H1 (cell line): ENCODE data around the gene CLN6. TPM values are rescaled to one million over a fixed set of nuclear protein-coding genes. Genes with fewer than 3 reads are reported as not detected.

Experiments used
- CTCF ChIA-PET: fragments of 300-600 bp; sonication (Branson Sonifier 250); formaldehyde crosslinking; loops from one replicate; lab custom pipeline; 2021; ENCODE audit not compliant: partially characterized antibody; lab: Charles Lee
- POLR2A ChIA-PET: fragments of 300-600 bp; sonication (Branson Sonifier 250); formaldehyde crosslinking; loops from one replicate; lab custom pipeline; 2021; ENCODE audit warnings: inconsistent platforms; ENCODE audit not compliant: partially characterized antibody; lab: Charles Lee
- DNase-seq, 2 experiments: peaks; one replicate each; pipeline versions ENCODE4 v3.0.0 to v3.0.0-alpha.2; 2010 to 2022; ENCODE audit warnings: low spot score in 2 of 2, low read depth in 1 of 2, mixed read lengths in 1 of 2
- FAIRE-seq: peaks from 2 replicates; lab custom pipeline; 2011; peaks lifted over from hg19 to GRCh38; lab: Jason Lieb, UNC
- H2AFZ ChIP-seq: 2 replicates; pipeline ENCODE4 v1.8.1; 2012; ENCODE audit warnings: low read length, inconsistent platforms
- H2AK5ac ChIP-seq: 2 replicates; pipeline ENCODE4 v1.6.1; 2013; ENCODE audit warnings: low read depth, low read length
- H2BK120ac ChIP-seq: replicated peaks from 2 replicates; pipeline ENCODE3; 2013; ENCODE audit warnings: low read depth, low read length, inconsistent platforms
- H2BK12ac ChIP-seq: 2 replicates; pipeline ENCODE4 v1.6.1; 2013; ENCODE audit warnings: low read depth, low read length
- H2BK15ac ChIP-seq: 2 replicates; pipeline ENCODE4 v1.6.1; 2013; ENCODE audit warnings: low read length
- H2BK20ac ChIP-seq: 2 replicates; pipeline ENCODE4 v1.6.1; 2013; ENCODE audit warnings: low read length
- H2BK5ac ChIP-seq: 2 replicates; pipeline ENCODE4 v1.6.1; 2013; ENCODE audit warnings: low read depth, low read length
- H3K14ac ChIP-seq: 2 replicates; pipeline ENCODE4 v1.6.1; 2013; ENCODE audit warnings: inconsistent platforms; ENCODE audit not compliant: insufficient read length
- H3K18ac ChIP-seq: 2 replicates; pipeline ENCODE4 v1.6.1; 2013; ENCODE audit warnings: low read length; ENCODE audit errors: extremely low read depth
- H3K23ac ChIP-seq: 2 replicates; pipeline ENCODE4 v1.6.1; 2013; ENCODE audit warnings: inconsistent platforms; ENCODE audit not compliant: insufficient read length
- H3K23me2 ChIP-seq: 2 replicates; pipeline ENCODE4 v1.6.1; 2013; ENCODE audit warnings: low read depth, low read length
- H3K27ac ChIP-seq: 2 replicates; pipeline ENCODE4 v1.6.1; 2011; ENCODE audit warnings: low read depth, low read length, inconsistent platforms
- H3K27me3 ChIP-seq, 4 experiments: replicated peaks in 1 of 4; 1 replicate in 1 of 4; 2 replicates in 3 of 4; pipeline versions ENCODE4 v1.6.1 to v1.8.1; 2011 to 2013; ENCODE audit warnings: low read length in 3 of 4, mild to moderate bottlenecking in 3 of 4, inconsistent platforms in 2 of 4, mixed read lengths in 2 of 4, moderate library complexity in 1 of 4; ENCODE audit not compliant: control insufficient read depth in 3 of 4, insufficient read depth in 3 of 4; ENCODE audit errors: extremely low read depth in 1 of 4
- H3K36me3 ChIP-seq, 4 experiments: 2 replicates each; pipeline versions ENCODE4 v1.6.1 to v1.8.1; 2011 to 2013; ENCODE audit warnings: mild to moderate bottlenecking in 4 of 4, low read length in 3 of 4, moderate library complexity in 2 of 4, control low read depth in 1 of 4, inconsistent platforms in 1 of 4; ENCODE audit not compliant: insufficient read depth in 4 of 4, control insufficient read depth in 2 of 4
- H3K4ac ChIP-seq: replicated peaks from 2 replicates; pipeline ENCODE3; 2013; ENCODE audit warnings: low read length, low read depth, mixed read lengths, inconsistent platforms; ENCODE audit not compliant: insufficient read length
- H3K4me1 ChIP-seq, 4 experiments: replicated peaks in 1 of 4; 1 replicate in 1 of 4; 2 replicates in 3 of 4; pipeline versions ENCODE4 v1.6.1 to v1.8.1; 2011 to 2013; ENCODE audit warnings: low read length in 3 of 4, inconsistent platforms in 2 of 4, mixed read lengths in 1 of 4; ENCODE audit not compliant: insufficient read depth in 4 of 4, control insufficient read depth in 3 of 4
- H3K4me2 ChIP-seq, 2 experiments: 2 replicates each; pipeline versions ENCODE4 v1.6.1 to v1.8.1; 2011 to 2013; ENCODE audit warnings: low read depth in 2 of 2, low read length in 2 of 2, control low read depth in 1 of 2, inconsistent platforms in 1 of 2, mild to moderate bottlenecking in 1 of 2; ENCODE audit not compliant: insufficient read depth in 1 of 2
- H3K4me3 ChIP-seq, 4 experiments: fragments of 200-600, 300-600 bp in 1 of 4; sonication (generic), shearing (Covaris generic), sonication (Bioruptor Twin) in 1 of 4; 2 replicates each; pipeline versions ENCODE4 v1.5.1 to v1.8.1; 2011 to 2016; ENCODE audit warnings: low read length in 4 of 4, low read depth in 3 of 4, control low read depth in 2 of 4, inconsistent platforms in 2 of 4, mild to moderate bottlenecking in 2 of 4, mixed read lengths in 1 of 4, moderate library complexity in 1 of 4; ENCODE audit not compliant: insufficient read depth in 2 of 4; ENCODE audit errors: extremely low read depth in 1 of 4
- H3K56ac ChIP-seq: replicated peaks from 2 replicates; pipeline ENCODE3; 2013; ENCODE audit warnings: low read depth, mild to moderate bottlenecking, mixed read lengths, low read length, inconsistent platforms; ENCODE audit not compliant: insufficient read length
- H3K79me1 ChIP-seq: 2 replicates; pipeline ENCODE4 v1.6.1; 2013; ENCODE audit warnings: low read depth, low read length, control low read depth
- H3K79me2 ChIP-seq, 2 experiments: 2 replicates each; pipeline versions ENCODE4 v1.6.1 to v1.8.1; 2012 to 2013; ENCODE audit warnings: low read length in 2 of 2, mild to moderate bottlenecking in 2 of 2, inconsistent platforms in 1 of 2; ENCODE audit not compliant: insufficient read depth in 2 of 2, control insufficient read depth in 1 of 2
- H3K9ac ChIP-seq, 4 experiments: replicated peaks in 1 of 4; 1 replicate in 1 of 4; 2 replicates in 3 of 4; pipeline versions ENCODE4 v1.6.1 to v1.8.1; 2011 to 2013; ENCODE audit warnings: low read depth in 3 of 4, low read length in 3 of 4, control low read depth in 2 of 4, mild to moderate bottlenecking in 2 of 4, moderate library complexity in 2 of 4, inconsistent platforms in 1 of 4; ENCODE audit errors: extremely low read depth in 1 of 4
- H3K9me3 ChIP-seq, 2 experiments: 2 replicates each; pipeline versions ENCODE4 v1.6.1 to v1.8.1; 2012 to 2013; ENCODE audit warnings: mild to moderate bottlenecking in 2 of 2, moderate library complexity in 2 of 2, control low read depth in 1 of 2, inconsistent platforms in 1 of 2, low read depth in 1 of 2, low read length in 1 of 2, mixed read lengths in 1 of 2; ENCODE audit not compliant: insufficient read depth in 2 of 2
- H4K20me1 ChIP-seq, 2 experiments: replicated peaks in 1 of 2; 2 replicates each; pipeline versions ENCODE3 to v1.8.1; 2011 to 2013; ENCODE audit warnings: inconsistent platforms in 2 of 2, low read length in 2 of 2, mild to moderate bottlenecking in 1 of 2; ENCODE audit not compliant: insufficient read depth in 2 of 2, control insufficient read depth in 1 of 2
- H4K5ac ChIP-seq: 2 replicates; pipeline ENCODE4 v1.6.1; 2013; ENCODE audit warnings: low read length, low read depth, mixed read lengths, inconsistent platforms; ENCODE audit not compliant: insufficient read length
- H4K8ac ChIP-seq: 2 replicates; pipeline ENCODE4 v1.8.0; 2013; ENCODE audit warnings: mild to moderate bottlenecking, moderate library complexity, low read length, inconsistent platforms; ENCODE audit not compliant: insufficient read depth; ENCODE audit errors: extremely low read depth
- H4K91ac ChIP-seq: replicated peaks from 2 replicates; pipeline ENCODE3; 2013; ENCODE audit warnings: low read length, mixed read lengths, inconsistent platforms; ENCODE audit not compliant: insufficient read length
- BCL11A ChIP-seq, 2 experiments: IDR thresholded peaks; one replicate each; pipeline ENCODE4 v1.6.1; 2011; ENCODE audit warnings: low read depth in 2 of 2, low read length in 2 of 2, mild to moderate bottlenecking in 2 of 2
- CREB1 ChIP-seq: IDR thresholded peaks from 2 replicates; pipeline ENCODE4 v1.6.1; 2012; ENCODE audit warnings: inconsistent platforms
- E2F6 ChIP-seq: IDR thresholded peaks from 2 replicates; pipeline ENCODE4 v1.6.1; 2012; ENCODE audit warnings: inconsistent platforms
- FOSL1 ChIP-seq: IDR thresholded peaks from 2 replicates; pipeline ENCODE4 v1.6.1; 2011; ENCODE audit warnings: mild to moderate bottlenecking, low read depth, low read length, moderate library complexity; ENCODE audit not compliant: insufficient read depth
- GTF2F1 ChIP-seq: IDR thresholded peaks from 2 replicates; pipeline ENCODE4 v1.6.1; 2012; ENCODE audit warnings: low read depth, low read length, improper control_type of control experiment, borderline replicate concordance
- HDAC2 ChIP-seq, 2 experiments: fragments of 300-600 bp in 1 of 2; sonication (generic) in 1 of 2; IDR thresholded peaks; 2 replicates each; pipeline ENCODE4 v1.6.1; 2011 to 2012; ENCODE audit warnings: low read depth in 2 of 2, low read length in 2 of 2, mild to moderate bottlenecking in 2 of 2, moderate library complexity in 2 of 2, borderline replicate concordance in 1 of 2, inconsistent platforms in 1 of 2
- KDM1A ChIP-seq: fragments of 200-600, 300-600 bp; sonication (generic); IDR thresholded peaks from 2 replicates; pipeline ENCODE4 v1.7.1; 2016; ENCODE audit warnings: mild to moderate bottlenecking, low read length, borderline replicate concordance
- KDM5A ChIP-seq: fragments of 200-600 bp; IDR thresholded peaks from 2 replicates; pipeline ENCODE4 v1.7.1; 2012; ENCODE audit warnings: mild to moderate bottlenecking, low read length, inconsistent platforms, mixed read lengths
- NANOG ChIP-seq: IDR thresholded peaks from 2 replicates; pipeline ENCODE4 v1.6.1; 2011; ENCODE audit warnings: low read length, low read depth, mild to moderate bottlenecking, inconsistent platforms; ENCODE audit not compliant: insufficient read depth, poor library complexity, severe bottlenecking
- POU5F1 ChIP-seq: IDR thresholded peaks from 2 replicates; pipeline ENCODE4 v1.6.1; 2011; ENCODE audit warnings: low read depth, mild to moderate bottlenecking, low read length, moderate library complexity
- RBBP5 ChIP-seq: IDR thresholded peaks from 2 replicates; pipeline ENCODE4 v1.7.1; 2012; ENCODE audit warnings: low read depth, mild to moderate bottlenecking, inconsistent platforms, low read length, moderate library complexity, borderline replicate concordance
- RXRA ChIP-seq: IDR thresholded peaks from 2 replicates; pipeline ENCODE4 v1.6.1; 2011; ENCODE audit warnings: low read depth, mild to moderate bottlenecking, low read length, moderate library complexity; ENCODE audit not compliant: insufficient read depth
- TAF7 ChIP-seq: optimal IDR thresholded peaks from 2 replicates; pipeline ENCODE3; 2011; ENCODE audit warnings: low read depth, mild to moderate bottlenecking, inconsistent platforms, low read length, moderate library complexity, borderline replicate concordance
- WGBS, 2 experiments: shearing (Covaris generic) in 1 of 2; methylation state at CpG; one replicate each; pipeline versions ENCODE4 v1.1.6 to v1.1.7; 2013 to 2015; ENCODE audit warnings: low lambda C conversion rate in 2 of 2, mixed read lengths in 2 of 2, inconsistent platforms in 1 of 2, low coverage in 1 of 2, missing lambda C conversion rate in 1 of 2; ENCODE audit not compliant: insufficient replicate concordance in 2 of 2, insufficient coverage in 1 of 2, insufficient read length in 1 of 2; ENCODE audit errors: extremely low coverage in 1 of 2, missing lambda C conversion rate in 1 of 2; 5-methylcytosine and 5-hydroxymethylcytosine counted together
- polyA plus RNA-seq, 7 experiments: library from polyadenylated mRNA; depleted of rRNA in 3 of 7; stranded (reverse) in 5 of 7; unstranded in 2 of 7; fragments of >200 nt in 5 of 7; fragments of 200-250 nt in 2 of 7; gene quantifications; 1 replicate in 5 of 7; 2 replicates in 1 of 7; 4 replicates in 1 of 7; pipeline versions ENCODE4 v1.2.1 to v1.2.3, GENCODE V29; 2011 to 2013; ENCODE audit warnings: missing spikeins in 2 of 7, mixed read lengths in 2 of 7
- total RNA-seq: library from RNA; stranded (reverse); fragmentation: NEBNext Ultra II Directional; extraction: Animal tissue kit (Norgen Biotek cat#: 25700); gene quantifications from 2 replicates; pipeline ENCODE4 v1.2.1, GENCODE V29; 2021

Gene CLN6
- total and polyA plus RNA-seq, 2 of the 8 experiments (the other 6 are each of a cell fraction or from before 2014, with no cell fraction given) = 60.0 to 137 TPM

DNA sequence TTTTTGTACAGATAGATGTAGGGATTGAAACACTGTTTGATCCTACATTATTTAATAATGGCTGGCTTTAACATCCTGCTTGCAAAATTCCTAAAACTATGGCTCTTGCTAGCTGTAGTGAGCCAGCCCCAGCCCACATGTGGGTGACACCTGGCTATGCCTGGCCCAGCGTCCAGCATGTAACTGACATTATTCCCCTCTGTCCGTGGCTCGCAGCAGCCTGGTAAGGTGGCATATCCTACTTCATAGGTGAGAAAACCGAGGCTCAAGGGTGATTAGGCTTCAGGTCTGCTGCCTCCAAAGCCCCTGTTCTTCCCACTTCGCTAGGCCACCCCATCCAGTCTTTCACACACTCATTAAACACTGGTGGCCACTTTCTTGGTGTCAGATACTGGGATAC, 26.0 kb downstream of the CLN6 start:
- Histone ChIP-seq H4K5ac (no peak overlapping the region), H3K14ac (no peak overlapping the region), H3K18ac (no peak overlapping the region), H3K27ac (no peak overlapping the region), H4K91ac (no peak overlapping the region), H3K9ac (no peak overlapping the region), H3K56ac (no peak overlapping the region), H2BK12ac (no peak overlapping the region), H2BK120ac (no peak overlapping the region), H3K4me3 (no peak overlapping the region), H3K4me1 (peaks cover 2 to 41% (median 30%) of the 10 kb centered on the region in 4 experiments), H2AK5ac (no peak overlapping the region), H2BK20ac (no peak overlapping the region), H2BK5ac (no peak overlapping the region), H3K27me3 (no peaks in the 10 kb centered on the region), H3K23me2 (no peaks in the 10 kb centered on the region), H2BK15ac (no peak overlapping the region), H3K79me2 (0 out of 4 replicates have a peak, but pooled peaks cover 0 to 2% of the 10 kb centered on the region in 2 experiments), H3K4me2 (no peak overlapping the region), H2AFZ (no peak overlapping the region), H4K8ac (no peak overlapping the region), H3K9me3 (no peaks in the 10 kb centered on the region), H3K79me1 (peaks cover 2% of the 10 kb centered on the region; the same call in 1 of the 2 replicates), H3K23ac (no peak overlapping the region), H3K4ac (no peak overlapping the region), H4K20me1 (peaks cover 10 to 26% of the 10 kb centered on the region in 2 experiments), H3K36me3 (no peaks in the 10 kb centered on the region; a peak in 1 of 8 replicates)
- 98% methylated on average over 5 of the region's 5 CpGs; no CpG with 5 or more reads in 1 of the 2 experiments for WGBS, 2 experiments
- DNase-seq = no peak
- ChIA-PET CTCF (interaction anchor here (0.6 to 4.3 kb wide), 2 partner anchors 8 to 119 kb away, joined by 3 to 36 read pairs; no protein-coding TSS in a partner anchor), POLR2A (interaction anchor here (1.0 to 1.3 kb wide), 2 partner anchors 9 to 12 kb away, joined by 3 read pairs; no protein-coding TSS in a partner anchor)
- no peak for FAIRE-seq
- TF ChIP-seq HDAC2 (IDR thresholded peaks at IDR 0.05; ENCODE audit: borderline replicate concordance in 1 of 2, low read depth in 2 of 2, low read length in 2 of 2) (no peak), CREB1 (no peak), NANOG (no peak), KDM5A (no peak), KDM1A (no peak), FOSL1 (no peak), BCL11A (IDR thresholded peaks at IDR 0.05; ENCODE audit: low read depth in 2 of 2, low read length in 2 of 2) (no peak), RBBP5 (no peak), GTF2F1 (no peak), TAF7 (no peak), POU5F1 (no peak), E2F6 (no peak), RXRA (no peak)
